Type B pancreatic cell (in vitro differentiated cells): ENCODE data around the gene SH3GL3. TPM values are rescaled to one million over a fixed set of nuclear protein-coding genes. Genes with fewer than 3 reads are reported as not detected.

ENCODE experiments used
- DNase-seq: peaks from one replicate; pipeline ENCODE4 v3.0.0; 2021; ENCODE audit warnings: mixed read lengths; ENCODE audit not compliant: unreplicated experiment; ENCODE audit errors: extremely low spot score
- H3K27ac Mint-ChIP-seq: 2 replicates; pipeline ENCODE4 v1.8.0; 2021; ENCODE audit warnings: mild to moderate bottlenecking, mixed read lengths
- H3K27me3 Mint-ChIP-seq: 2 replicates; pipeline ENCODE4 v1.8.0; 2021; ENCODE audit warnings: mixed read lengths
- H3K36me3 Mint-ChIP-seq: 2 replicates; pipeline ENCODE4 v1.8.0; 2021; ENCODE audit warnings: mixed read lengths
- H3K4me1 Mint-ChIP-seq: one replicate; pipeline ENCODE4 v1.8.0; 2021; ENCODE audit warnings: mixed read lengths; ENCODE audit not compliant: unreplicated experiment
- H3K4me3 Mint-ChIP-seq: 2 replicates; pipeline ENCODE4 v1.8.0; 2021; ENCODE audit warnings: mild to moderate bottlenecking, mixed read lengths
- H3K9me3 Mint-ChIP-seq: 2 replicates; pipeline ENCODE4 v1.8.0; 2021; ENCODE audit warnings: mixed read lengths
- CTCF ChIP-seq: fragments of 200-600 bp; sonication (generic); conservative IDR thresholded peaks from 2 replicates; pipeline ENCODE4 v1.5.0; 2021; ENCODE audit warnings: antibody characterized with exemption, mild to moderate bottlenecking
- total RNA-seq: library from RNA; stranded (reverse); gene quantifications from 2 replicates; pipeline ENCODE4 v1.2.1, GENCODE V29; 2021; ENCODE audit warnings: low replicate concordance

Gene SH3GL3
- total RNA-seq, 1 donor from 2014 or later: 10.0 TPM

GRCh38 chr15:83422081-83422480, 25.1 kb upstream of the SH3GL3 start:
- H3K27me3 Mint-ChIP-seq: peaks cover 6% of the 10 kb centered on the region
- no peak for DNase-seq
- H3K4me1 Mint-ChIP-seq: no peaks in the 10 kb centered on the region
- H3K9me3 Mint-ChIP-seq: no peaks in the 10 kb centered on the region
- no peak overlapping the region for H3K27ac Mint-ChIP-seq
- H3K36me3 Mint-ChIP-seq: no peaks in the 10 kb centered on the region
- no peak for TF ChIP-seq CTCF
- no peak overlapping the region for H3K4me3 Mint-ChIP-seq

GRCh38 chr15:83422541-83422940, 24.6 kb upstream of the SH3GL3 start:
- H3K36me3 Mint-ChIP-seq: no peaks in the 10 kb centered on the region
- no peaks in the 10 kb centered on the region for H3K9me3 Mint-ChIP-seq
- H3K4me1 Mint-ChIP-seq: no peaks in the 10 kb centered on the region
- no peak overlapping the region for H3K27ac Mint-ChIP-seq
- H3K4me3 Mint-ChIP-seq: no peak overlapping the region
- DNase-seq: no peak
- peaks cover 6% of the 10 kb centered on the region for H3K27me3 Mint-ChIP-seq
- no peak for TF ChIP-seq CTCF

- Mint-ChIP-seq H3K9me3 (no peaks in the 10 kb centered on the region), H3K27me3 (peaks cover 6% of the 10 kb centered on the region), H3K4me1 (no peaks in the 10 kb centered on the region), H3K27ac (no peak overlapping the region), H3K4me3 (no peak overlapping the region), H3K36me3 (no peaks in the 10 kb centered on the region)
- TF ChIP-seq CTCF: no peak
- DNase-seq: no peak
Measured at GRCh38 chr15:83424101-83424500, 23.0 kb upstream of the SH3GL3 start.

GRCh38 chr15:83430441-83430840, 16.7 kb upstream of the SH3GL3 start:
- TF ChIP-seq CTCF: no peak
- H3K27me3 Mint-ChIP-seq: peaks cover 5% of the 10 kb centered on the region
- no peak overlapping the region for H3K27ac Mint-ChIP-seq
- DNase-seq: no peak
- H3K4me1 Mint-ChIP-seq: peaks cover 10% of the 10 kb centered on the region
- no peak overlapping the region for H3K4me3 Mint-ChIP-seq
- no peaks in the 10 kb centered on the region for H3K36me3 Mint-ChIP-seq
- H3K9me3 Mint-ChIP-seq: no peaks in the 10 kb centered on the region

GRCh38 chr15:83431521-83431920, 15.6 kb upstream of the SH3GL3 start:
- no peak for TF ChIP-seq CTCF
- H3K27ac Mint-ChIP-seq: no peak overlapping the region
- no peak for DNase-seq
- no peak overlapping the region for H3K4me3 Mint-ChIP-seq
- H3K36me3 Mint-ChIP-seq: no peaks in the 10 kb centered on the region
- no peaks in the 10 kb centered on the region for H3K9me3 Mint-ChIP-seq
- peaks cover 5% of the 10 kb centered on the region for H3K27me3 Mint-ChIP-seq
- peaks cover 10% of the 10 kb centered on the region for H3K4me1 Mint-ChIP-seq

- H3K4me3 Mint-ChIP-seq: no peak overlapping the region
- H3K27me3 Mint-ChIP-seq: peaks cover 9% of the 10 kb centered on the region
- TF ChIP-seq CTCF: no peak
Measured at GRCh38 chr15:83435202-83435601, 11.9 kb upstream of the SH3GL3 start.

More at GRCh38 chr15:83435202-83435601, 11.9 kb upstream of the SH3GL3 start:
- Mint-ChIP-seq H3K27ac (no peak overlapping the region), H3K36me3 (no peaks in the 10 kb centered on the region), H3K9me3 (no peaks in the 10 kb centered on the region), H3K4me1 (peaks cover 22% of the 10 kb centered on the region)
- no peak for DNase-seq
